Measurements from ENCODE around the gene TEX36. TPM values are rescaled to one million over a fixed set of nuclear protein-coding genes. Genes with fewer than 3 reads are reported as not detected.

Gene TEX36
- total RNA-seq, 1 experiment from 2014 or later, result 1.1 TPM

DNA sequence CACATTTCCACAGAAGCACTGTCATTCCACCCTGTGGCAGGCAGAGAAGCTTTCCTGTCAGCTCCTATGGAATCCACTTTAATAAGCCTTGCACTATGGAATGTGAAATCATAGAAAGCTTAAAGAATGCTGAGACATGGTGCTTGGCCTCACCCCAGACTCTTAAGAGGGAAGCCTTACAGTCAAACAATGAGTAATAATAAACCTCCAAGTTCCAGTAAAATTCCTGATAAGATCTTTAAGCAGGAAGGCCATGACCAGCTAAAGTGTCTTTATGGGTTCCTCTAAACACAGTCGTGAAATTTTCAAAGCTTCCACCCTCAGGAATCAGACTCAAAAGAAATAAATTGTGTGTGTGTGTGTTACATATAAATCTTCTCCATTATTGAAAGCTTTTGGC, 11.9 kb upstream of the TEX36 start:
- Histone ChIP-seq H3K4me3 (no peak overlapping the region), H3K9me2 (ENCODE audit: insufficient read depth) (no peaks in the 10 kb centered on the region), H3K36me3 (ENCODE audit: low read depth) (no peaks in the 10 kb centered on the region), H3K9me3 (ENCODE audit: insufficient read depth, low read depth) (no peaks in the 10 kb centered on the region), H3K27me3 (ENCODE audit: insufficient read depth, low read depth) (no peaks in the 10 kb centered on the region), H3F3A (ENCODE audit: insufficient read depth, low read depth) (no peaks in the 10 kb centered on the region), H3K79me2 (ENCODE audit: low read depth) (no peaks in the 10 kb centered on the region), H3K4me2 (peak overlapping the region; percentile 27; the same call in 1 of the 2 replicates), H4K20me1 (ENCODE audit: insufficient read depth) (no peaks in the 10 kb centered on the region), H3K27ac (0 out of 2 replicates have a peak overlapping the region, but pooled peaks have one; percentile 24), H2AFZ (no peak overlapping the region), H3K4me1 (replicated peaks; ENCODE audit: insufficient read depth) (peaks cover 13% of the 10 kb centered on the region)
- BruUV-seq (replicated peaks), result no TSS peak
- no peak for TF ChIP-seq CTCF (conservative IDR thresholded peaks at IDR 0.05)
- no peak for TF ChIP-seq EZH2 (IDR thresholded peaks at IDR 0.05; ENCODE audit: low read depth)
- intact Hi-C loops (cut with micrococcal nuclease; ENCODE audit: unreplicated experiment), result loop anchor here (1.0 to 5.0 kb wide), 5 partner anchors 24 to 648 kb away; partner anchors contain the start of gene EDRF1
- POLR2A ChIA-PET (ENCODE audit: unreplicated experiment), result interaction anchor here (0.5 to 1.2 kb wide), 3 partner anchors 32 to 649 kb away, joined by 5 to 18 read pairs (median 9); no protein-coding TSS in a partner anchor
- peak; percentile 40 to 84 for DNase-seq
- CTCF ChIA-PET, result no interaction called here

GRCh38 chr10:125693524-125693847, 10.5 kb upstream of the TEX36 start:
- CTCF ChIA-PET, result no interaction called here
- H3K4me3 ChIP-seq, result no peak overlapping the region
- POLR2A ChIA-PET (ENCODE audit: unreplicated experiment), result interaction anchor here (0.6 to 2.9 kb wide), 4 partner anchors 31 to 645 kb away, joined by 4 to 28 read pairs (median 8); no protein-coding TSS in a partner anchor
- no peaks in the 10 kb centered on the region for H3K36me3 ChIP-seq (ENCODE audit: low read depth)
- peaks cover 13% of the 10 kb centered on the region for H3K4me1 ChIP-seq (replicated peaks; ENCODE audit: insufficient read depth)
- H2AFZ ChIP-seq, result no peak overlapping the region
- H3K79me2 ChIP-seq (ENCODE audit: low read depth), result no peaks in the 10 kb centered on the region
- no peaks in the 10 kb centered on the region for H3K9me3 ChIP-seq (ENCODE audit: insufficient read depth, low read depth)
- DNase-seq, result no peak
- no peaks in the 10 kb centered on the region for H3K9me2 ChIP-seq (ENCODE audit: insufficient read depth)
- no peaks in the 10 kb centered on the region for H4K20me1 ChIP-seq (ENCODE audit: insufficient read depth)
- no peaks in the 10 kb centered on the region for H3F3A ChIP-seq (ENCODE audit: insufficient read depth, low read depth)
- H3K4me2 ChIP-seq, result no peak overlapping the region
- intact Hi-C loops (cut with micrococcal nuclease; ENCODE audit: unreplicated experiment), result loop anchor here (5.0 kb wide), 2 partner anchors 431 to 646 kb away; no protein-coding TSS in a partner anchor
- no peaks in the 10 kb centered on the region for H3K27me3 ChIP-seq (ENCODE audit: insufficient read depth, low read depth)
- BruUV-seq (replicated peaks), result TSS peak; percentile 45
- no peak overlapping the region for H3K27ac ChIP-seq
- TF ChIP-seq CTCF (conservative IDR thresholded peaks at IDR 0.05) (no peak), EZH2 (IDR thresholded peaks at IDR 0.05; ENCODE audit: low read depth) (no peak)

GRCh38 chr10:125692601-125693523, 9.9 kb upstream of the TEX36 start:
- Histone ChIP-seq H4K20me1 (ENCODE audit: insufficient read depth) (no peaks in the 10 kb centered on the region), H3K9me3 (ENCODE audit: insufficient read depth, low read depth) (no peaks in the 10 kb centered on the region), H3K27ac (no peak overlapping the region), H3K4me1 (replicated peaks; ENCODE audit: insufficient read depth) (peaks cover 13% of the 10 kb centered on the region), H3K79me2 (ENCODE audit: low read depth) (no peaks in the 10 kb centered on the region), H3K27me3 (ENCODE audit: insufficient read depth, low read depth) (no peaks in the 10 kb centered on the region), H3F3A (ENCODE audit: insufficient read depth, low read depth) (no peaks in the 10 kb centered on the region), H3K36me3 (ENCODE audit: low read depth) (no peaks in the 10 kb centered on the region), H3K4me3 (no peak overlapping the region), H3K4me2 (no peak overlapping the region), H3K9me2 (ENCODE audit: insufficient read depth) (no peaks in the 10 kb centered on the region), H2AFZ (no peak overlapping the region)
- peak; percentile 45 to 65 for DNase-seq
- ChIA-PET CTCF (no interaction called here), POLR2A (ENCODE audit: unreplicated experiment) (interaction anchor here (0.6 to 2.9 kb wide), 4 partner anchors 31 to 644 kb away, joined by 4 to 28 read pairs (median 8); no protein-coding TSS in a partner anchor)
- intact Hi-C loops (cut with micrococcal nuclease; ENCODE audit: unreplicated experiment), result loop anchor here (5.0 kb wide), 2 partner anchors 431 to 646 kb away; no protein-coding TSS in a partner anchor
- BruUV-seq (replicated peaks), result TSS peak; percentile 56
- no peak for TF ChIP-seq CTCF (conservative IDR thresholded peaks at IDR 0.05)
- TF ChIP-seq EZH2 (IDR thresholded peaks at IDR 0.05; ENCODE audit: low read depth), result no peak
